AG09319 (cell line): ENCODE measurements around the gene RBM25.

Source experiments
- DNase-seq: peaks from one replicate; pipeline ENCODE4 v3.0.0-alpha.2; 2010; ENCODE audit warnings: low read depth; ENCODE audit errors: extremely low read depth
- CTCF ChIP-seq: IDR thresholded peaks from 2 replicates; pipeline ENCODE4 v1.5.1; 2011; ENCODE audit warnings: low read depth, mild to moderate bottlenecking, inconsistent platforms, low read length, moderate library complexity

The RBM25 gene

GRCh38 chr14:73057944-73058223 lies 450 bp upstream of the RBM25 start:
- no peak for DNase-seq
- TF ChIP-seq CTCF = no peak

- no peak for TF ChIP-seq CTCF
- DNase-seq = no peak
Observed at GRCh38 chr14:73058922-73059673, 764 bp downstream of the RBM25 start.

- no peak for DNase-seq
- TF ChIP-seq CTCF = no peak
Observed at GRCh38 chr14:73069585-73069984, 11.3 kb downstream of the RBM25 start.

GRCh38 chr14:73091044-73091443 lies 32.7 kb downstream of the RBM25 start:
- no peak for DNase-seq
- TF ChIP-seq CTCF = no peak

- DNase-seq = no peak
- TF ChIP-seq CTCF = no peak
Observed at GRCh38 chr14:73097421-73097820, 39.1 kb downstream of the RBM25 start.

- DNase-seq = no peak
- no peak for TF ChIP-seq CTCF
Observed at GRCh38 chr14:73100334-73100733, 42.0 kb downstream of the RBM25 start.

GRCh38 chr14:73102806-73103497 lies 44.6 kb downstream of the RBM25 start:
- TF ChIP-seq CTCF = no peak
- no peak for DNase-seq
